ENCODE data around the gene ZIK1. TPM values are rescaled to one million over a fixed set of nuclear protein-coding genes. Genes with fewer than 3 reads are reported as not detected.
A peak's percentile ranks its signal among the peaks of the same experiment; 100 is the strongest.

ZIK1 gene
- 3.9 and 4.6 TPM in 2 replicates for total RNA-seq

- DNase-seq (ENCODE audit: low read depth in 2 of 2) = peak; percentile 76 to 84
Measured at GRCh38 chr19:57583521-57584416, at the start of gene ZIK1. Gene ZIK1 (plus strand): TSS chr19:57584145. CDS start chr19:57584357, 212 bp downstream.

DNA sequence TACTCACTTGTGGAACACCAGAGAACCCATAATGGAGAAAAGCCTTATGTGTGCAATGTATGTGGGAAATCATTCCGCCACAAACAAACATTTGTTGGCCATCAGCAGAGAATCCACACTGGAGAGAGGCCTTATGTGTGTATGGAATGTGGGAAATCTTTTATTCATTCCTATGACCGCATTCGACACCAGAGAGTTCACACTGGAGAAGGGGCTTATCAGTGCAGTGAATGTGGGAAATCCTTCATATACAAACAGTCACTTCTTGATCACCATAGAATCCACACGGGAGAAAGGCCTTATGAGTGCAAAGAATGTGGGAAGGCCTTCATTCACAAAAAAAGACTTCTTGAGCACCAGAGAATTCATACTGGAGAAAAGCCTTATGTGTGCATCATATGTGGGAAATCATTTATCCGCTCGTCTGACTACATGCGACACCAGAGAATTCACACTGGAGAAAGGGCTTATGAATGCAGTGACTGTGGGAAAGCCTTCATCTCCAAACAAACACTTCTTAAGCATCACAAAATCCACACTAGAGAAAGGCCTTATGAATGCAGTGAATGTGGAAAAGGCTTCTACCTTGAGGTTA is 45.9 kb upstream of the ZIK1 start:
- no peak for DNase-seq (ENCODE audit: low read depth in 2 of 2)

DNA sequence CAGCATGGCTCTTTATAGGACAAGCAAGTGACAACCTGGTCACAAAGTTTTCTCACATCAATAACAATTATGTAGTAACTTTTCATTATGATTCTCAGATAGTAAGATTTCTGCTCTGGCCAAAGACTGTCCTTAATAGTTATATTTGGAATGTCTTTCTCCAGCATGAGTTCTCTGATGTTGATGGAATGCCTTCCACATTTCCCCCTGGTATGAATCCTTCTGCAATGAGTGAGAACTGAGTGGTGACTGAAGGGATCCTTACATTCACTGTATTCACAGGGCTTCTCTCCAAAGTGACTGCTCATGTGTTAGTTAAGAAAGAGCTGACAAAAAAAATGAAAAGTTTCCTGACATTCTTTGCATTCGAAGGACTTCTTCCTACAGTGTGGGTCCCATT is 37.4 kb upstream of the ZIK1 start:
- DNase-seq (ENCODE audit: low read depth in 2 of 2) = no peak

DNA sequence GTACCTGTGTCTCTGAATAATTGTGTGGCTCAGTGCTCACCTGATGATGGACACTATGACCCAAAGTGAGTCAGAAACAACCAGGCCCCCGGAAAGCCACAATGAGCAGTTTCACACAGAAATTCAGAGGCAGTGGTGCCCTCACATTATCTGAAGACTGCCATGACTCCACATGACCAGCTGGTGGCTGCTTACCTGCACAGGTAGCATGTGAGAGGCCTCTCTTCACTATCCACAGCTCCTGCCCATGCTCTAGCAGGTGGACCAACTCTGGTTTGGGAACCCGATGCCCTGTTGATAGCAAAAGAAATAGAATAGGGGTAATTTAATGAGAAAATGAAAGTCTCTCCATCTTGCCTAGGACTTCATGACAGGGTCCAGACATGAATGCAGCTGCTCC is 31.5 kb upstream of the ZIK1 start:
- no peak for DNase-seq (ENCODE audit: low read depth in 2 of 2)

DNA sequence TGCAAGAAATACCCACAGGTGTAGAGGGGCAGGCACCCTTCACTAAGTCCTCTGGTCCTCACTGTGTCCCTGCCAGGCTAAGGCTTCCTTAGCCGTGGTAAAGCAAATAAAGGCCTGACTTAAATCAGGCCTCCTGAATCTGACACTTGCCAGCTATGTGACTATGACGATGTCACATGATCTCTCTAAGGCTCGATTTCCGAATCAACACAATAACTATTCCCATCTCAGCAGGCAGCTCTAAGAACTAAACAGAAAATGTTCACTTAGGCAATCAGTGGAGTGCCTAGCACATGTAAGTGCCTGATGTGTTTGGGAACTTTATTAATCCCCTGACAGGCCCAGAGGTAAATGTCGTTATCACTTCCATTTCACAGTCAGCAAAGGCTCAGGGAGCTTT is 26.3 kb upstream of the ZIK1 start:
- no peak for DNase-seq (ENCODE audit: low read depth in 2 of 2)

DNA sequence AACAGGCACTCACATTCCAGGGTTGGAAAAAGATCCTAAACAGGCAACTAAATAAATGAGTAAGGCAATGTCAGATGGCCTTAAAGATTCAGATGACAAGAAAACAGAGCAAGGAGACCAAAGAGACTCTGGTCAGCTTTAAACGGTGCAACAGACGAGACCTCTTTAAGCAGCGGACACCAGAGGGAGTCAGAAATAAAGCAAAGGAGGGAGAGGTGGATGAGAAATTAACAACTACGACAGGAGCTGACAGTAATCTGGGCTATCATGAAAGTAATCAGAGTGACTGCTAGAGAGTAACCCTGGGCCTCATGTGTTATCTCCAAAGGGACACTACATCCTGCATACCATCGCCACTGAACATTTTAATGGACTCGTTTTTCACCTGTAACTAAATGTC is 25.4 kb upstream of the ZIK1 start:
- DNase-seq (ENCODE audit: low read depth in 2 of 2) = peak; percentile 18 to 20

GRCh38 chr19:57559008-57559403 is 24.9 kb upstream of the ZIK1 start:
- DNase-seq (ENCODE audit: low read depth in 2 of 2) = peak in 1 of 2 donors; percentile 22

DNA sequence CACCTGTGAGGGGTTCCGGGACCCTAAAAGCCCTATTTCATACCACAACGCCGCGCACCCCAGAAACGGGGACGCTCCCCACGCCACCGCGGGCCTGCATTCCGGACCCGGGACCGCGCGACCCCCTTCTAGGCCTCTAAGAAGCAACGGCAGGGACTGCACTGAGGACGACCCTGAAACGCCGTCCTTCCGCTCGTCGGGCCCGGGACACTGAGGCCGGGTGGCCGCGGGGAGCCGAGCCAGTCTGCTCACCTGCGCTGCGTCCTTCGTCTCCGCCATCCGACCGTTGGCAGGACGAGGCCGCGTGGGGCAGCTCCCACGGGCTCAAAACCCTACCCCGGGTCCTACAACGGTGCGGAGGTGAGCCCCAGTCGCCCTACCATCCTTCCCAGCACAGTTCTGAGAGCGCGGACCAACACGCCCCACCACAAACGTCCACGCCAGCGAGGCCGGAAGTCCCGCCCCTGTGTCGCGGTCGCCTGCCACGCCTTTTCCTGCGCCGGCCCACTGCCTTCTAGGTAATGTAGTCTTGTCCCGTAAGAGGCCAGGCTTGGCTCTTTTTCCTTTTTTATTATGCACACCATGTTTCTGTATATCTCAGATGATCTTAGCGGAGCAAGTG is 24.4 kb upstream of the ZIK1 start, which contains the start of gene ZNF550:
Gene ZNF550 (minus strand): TSS at position 460 of the 622 bp plus-strand sequence. CDS start 181 bp downstream, at position 279.
- DNase-seq (ENCODE audit: low read depth in 2 of 2) = peak; percentile 90 to 93

GRCh38 chr19:57560049-57560491 is 23.9 kb upstream of the ZIK1 start:
- DNase-seq (ENCODE audit: low read depth in 2 of 2) = peak in 1 of 2 donors; percentile 61

GRCh38 chr19:57563547-57563946 is 20.4 kb upstream of the ZIK1 start:
- no peak for DNase-seq (ENCODE audit: low read depth in 2 of 2)

- peak; percentile 48 to 65 for DNase-seq (ENCODE audit: low read depth in 2 of 2)
Measured at GRCh38 chr19:57566396-57567265, 17.3 kb upstream of the ZIK1 start.

DNA sequence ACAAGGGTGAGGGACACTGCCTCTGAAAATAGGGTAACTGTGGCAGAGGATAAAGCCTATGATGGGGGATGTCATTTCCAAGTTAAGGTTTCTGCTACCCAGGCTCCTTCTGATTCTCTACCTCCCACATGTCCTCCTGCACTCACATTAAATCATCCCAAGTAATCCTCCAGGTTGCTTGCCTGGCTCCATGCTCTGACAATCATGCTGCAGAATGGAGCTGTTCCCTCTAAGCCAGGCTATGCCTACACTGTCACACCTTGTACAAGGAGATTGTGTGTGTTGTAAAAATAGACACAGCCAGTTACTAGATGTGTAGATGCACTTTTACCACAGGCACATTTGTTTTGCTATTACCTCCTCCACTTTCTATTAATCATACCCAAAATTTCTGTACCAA is 13.2 kb upstream of the ZIK1 start:
- no peak for DNase-seq (ENCODE audit: low read depth in 2 of 2)

GRCh38 chr19:57572415-57572947 is 11.5 kb upstream of the ZIK1 start:
- no peak for DNase-seq (ENCODE audit: low read depth in 2 of 2)

GRCh38 chr19:57576661-57577060 is 7.3 kb upstream of the ZIK1 start:
- no peak for DNase-seq (ENCODE audit: low read depth in 2 of 2)

GRCh38 chr19:57578487-57579205 is 5.3 kb upstream of the ZIK1 start, which contains the start of gene ZNF416:
Gene ZNF416 (minus strand): TSS chr19:57578911. CDS start chr19:57578704, 207 bp downstream.
- DNase-seq (ENCODE audit: low read depth in 2 of 2) = peak; percentile 97 to 98

GRCh38 chr19:57583104-57583520 is 833 bp upstream of the ZIK1 start:
- no peak for DNase-seq (ENCODE audit: low read depth in 2 of 2)

DNA sequence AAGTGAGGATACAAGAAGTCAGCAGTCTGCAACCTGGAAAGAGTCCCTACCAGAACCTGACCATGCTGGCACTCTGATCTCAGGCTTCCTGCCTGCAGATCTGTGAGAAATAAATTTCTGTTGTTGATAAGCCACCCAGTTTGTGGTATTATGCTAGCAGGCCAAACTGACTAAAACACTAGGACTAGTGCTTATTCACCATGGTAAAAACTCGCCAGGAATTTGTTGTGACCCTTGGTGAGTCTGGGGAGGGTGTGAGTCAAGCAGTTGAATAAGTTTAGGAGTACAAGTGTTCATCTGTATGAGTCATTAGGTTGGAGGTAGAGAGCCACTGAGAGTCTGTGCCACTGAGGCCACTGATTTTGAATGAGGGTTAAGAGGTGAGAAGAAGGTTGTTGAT is 3.6 kb downstream of the ZIK1 start:
- DNase-seq (ENCODE audit: low read depth in 2 of 2) = no peak

DNA sequence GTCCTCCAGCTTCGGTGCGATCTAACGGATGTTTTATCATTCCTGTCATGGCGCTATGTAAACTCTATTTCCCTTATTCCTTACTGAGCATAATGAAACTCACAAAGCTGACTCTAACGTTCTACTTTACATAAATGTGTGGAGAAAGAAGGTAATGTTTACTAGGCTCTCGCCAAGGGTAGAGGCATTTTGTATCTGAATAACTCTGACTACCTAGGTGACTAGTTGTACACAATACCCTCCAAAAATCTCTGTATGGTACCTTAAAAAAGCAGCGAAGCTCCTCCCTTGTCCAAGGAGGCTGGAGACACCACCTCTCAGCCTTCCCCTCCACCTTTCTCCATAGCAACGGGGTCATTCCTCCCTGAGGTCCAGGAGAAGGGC is 15.4 kb downstream of the ZIK1 start:
- DNase-seq (ENCODE audit: low read depth in 2 of 2) = no peak

GRCh38 chr19:57599761-57600383 is 15.9 kb downstream of the ZIK1 start, which contains the start of gene ZNF530:
Gene ZNF530 (plus strand): TSS chr19:57599885. CDS start chr19:57604346, 4,461 bp downstream.
- DNase-seq (ENCODE audit: low read depth in 2 of 2) = peak; percentile 91 to 92

DNA sequence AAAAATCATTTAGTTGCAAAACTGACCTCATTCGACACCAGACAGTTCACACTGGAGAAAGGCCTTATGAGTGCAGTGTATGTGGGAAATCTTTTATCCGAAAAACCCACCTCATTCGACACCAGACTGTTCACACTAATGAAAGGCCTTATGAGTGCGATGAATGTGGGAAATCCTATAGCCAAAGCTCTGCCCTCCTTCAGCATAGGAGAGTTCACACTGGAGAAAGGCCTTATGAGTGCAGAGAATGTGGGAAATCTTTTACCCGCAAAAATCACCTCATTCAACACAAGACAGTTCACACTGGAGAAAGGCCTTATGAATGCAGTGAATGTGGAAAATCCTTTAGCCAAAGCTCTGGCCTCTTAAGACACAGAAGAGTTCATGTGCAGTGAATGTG is 23.0 kb downstream of the ZIK1 start:
- DNase-seq (ENCODE audit: low read depth in 2 of 2) = no peak
